ENCODE measurements around the gene CASP5. TPM values are rescaled to one million over a fixed set of nuclear protein-coding genes. Genes with fewer than 3 reads are reported as not detected.

Gene CASP5
- total and polyA plus RNA-seq, 7 donors = 0.05 TPM; not detected in 6

DNA sequence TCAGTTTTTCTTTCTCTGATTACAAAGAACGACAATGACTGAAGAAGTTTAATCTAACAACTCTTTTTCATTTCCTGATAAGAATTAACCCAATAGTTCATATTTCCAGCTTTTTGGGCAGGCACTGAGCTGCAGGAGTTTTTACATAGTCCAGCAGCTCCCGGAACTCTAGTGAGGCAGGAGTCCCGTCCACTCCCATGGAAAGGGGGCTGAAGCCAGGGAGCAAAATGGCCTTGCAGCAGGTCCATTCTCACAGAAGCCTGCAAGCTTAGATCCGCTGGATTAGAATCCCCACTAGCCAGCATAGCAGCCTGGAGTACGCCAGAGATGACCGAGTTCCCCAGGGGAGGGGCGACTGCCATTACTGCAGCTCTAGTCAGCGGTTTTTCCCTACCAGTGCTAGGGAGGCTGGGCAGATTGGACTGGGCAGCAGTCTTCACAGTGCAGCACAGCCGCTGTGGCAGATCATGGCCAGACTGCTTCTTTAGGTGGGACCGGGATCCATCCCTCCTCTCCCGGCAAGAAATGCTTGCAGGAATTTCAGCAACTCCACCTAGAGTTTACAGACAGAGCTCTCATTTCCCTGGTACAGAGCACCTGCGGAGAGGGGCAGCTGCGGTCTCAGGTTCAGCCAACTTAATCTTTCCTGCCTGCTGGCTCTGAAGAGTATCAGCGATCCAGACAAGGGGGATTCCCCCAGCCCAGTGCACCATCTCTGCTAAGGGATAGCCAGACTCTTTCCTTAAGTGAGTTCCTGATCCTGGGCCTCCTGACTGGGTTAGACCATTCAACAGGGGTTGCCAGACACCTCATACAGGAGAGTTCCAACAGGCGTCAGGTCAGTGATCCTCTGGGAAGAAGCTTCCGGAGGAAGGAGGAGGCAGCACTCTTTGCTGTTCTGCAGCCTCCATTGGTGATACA lies 53.9 kb downstream of the CASP5 start:
- peaks cover 10% of the 10 kb centered on the region for H3K9me3 ChIP-seq
- peaks cover 7% of the 10 kb centered on the region for H3K4me1 ChIP-seq
- WGBS, 3 donors = 27 to 38% (median 28%) methylated on average over 16 of the region's 16 CpGs
- intact Hi-C loops (cut with DNase I) = no loop called here
- peak overlapping the region; percentile 70 for H3K4me3 ChIP-seq
- peak; percentile 40 to 55 for DNase-seq
- peak; percentile 70 to 79 (median 78) for ATAC-seq
- no peaks in the 10 kb centered on the region for H3K36me3 ChIP-seq (ENCODE audit: insufficient read depth in 1 of 2, low read depth in 1 of 2)
- H3K27me3 ChIP-seq (ENCODE audit: insufficient read depth in 3 of 3, low read length in 2 of 3) = no peaks in the 10 kb centered on the region
- H3K27ac ChIP-seq = peak overlapping the region; percentile 62
- TF ChIP-seq, protein P1, sequence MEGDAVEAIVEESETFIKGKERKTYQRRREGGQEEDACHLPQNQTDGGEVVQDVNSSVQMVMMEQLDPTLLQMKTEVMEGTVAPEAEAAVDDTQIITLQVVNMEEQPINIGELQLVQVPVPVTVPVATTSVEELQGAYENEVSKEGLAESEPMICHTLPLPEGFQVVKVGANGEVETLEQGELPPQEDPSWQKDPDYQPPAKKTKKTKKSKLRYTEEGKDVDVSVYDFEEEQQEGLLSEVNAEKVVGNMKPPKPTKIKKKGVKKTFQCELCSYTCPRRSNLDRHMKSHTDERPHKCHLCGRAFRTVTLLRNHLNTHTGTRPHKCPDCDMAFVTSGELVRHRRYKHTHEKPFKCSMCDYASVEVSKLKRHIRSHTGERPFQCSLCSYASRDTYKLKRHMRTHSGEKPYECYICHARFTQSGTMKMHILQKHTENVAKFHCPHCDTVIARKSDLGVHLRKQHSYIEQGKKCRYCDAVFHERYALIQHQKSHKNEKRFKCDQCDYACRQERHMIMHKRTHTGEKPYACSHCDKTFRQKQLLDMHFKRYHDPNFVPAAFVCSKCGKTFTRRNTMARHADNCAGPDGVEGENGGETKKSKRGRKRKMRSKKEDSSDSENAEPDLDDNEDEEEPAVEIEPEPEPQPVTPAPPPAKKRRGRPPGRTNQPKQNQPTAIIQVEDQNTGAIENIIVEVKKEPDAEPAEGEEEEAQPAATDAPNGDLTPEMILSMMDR (IDR thresholded peaks at IDR 0.05) = no peak

DNA sequence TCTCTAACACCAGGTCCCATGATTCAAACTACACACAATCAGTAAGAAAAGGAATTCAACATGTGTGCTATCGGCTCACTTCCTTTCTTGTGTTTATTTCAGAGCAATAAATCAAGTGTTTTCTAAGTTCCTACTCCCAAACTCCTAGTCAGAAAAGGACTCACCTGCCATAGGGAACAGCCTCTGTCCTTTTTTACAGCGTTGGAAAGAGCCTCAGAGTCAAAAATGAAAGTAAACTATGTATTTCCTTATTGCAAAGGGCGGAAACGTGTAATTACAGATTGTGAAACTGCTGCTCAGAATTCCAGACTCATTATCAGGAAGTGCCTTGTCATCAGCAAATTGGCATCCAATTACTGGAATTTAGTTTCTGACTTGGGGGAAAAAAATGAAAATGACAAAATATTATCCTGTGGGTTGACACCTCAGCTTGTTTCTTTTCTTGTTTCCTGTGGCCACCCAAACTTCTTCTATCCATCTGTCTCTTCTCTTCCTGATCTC lies 54.6 kb downstream of the CASP5 start, which contains the start of gene CASP4:
CASP4 (minus strand) TSS at position 220 of the 501 bp plus-strand sequence; CDS start at position 171, 49 bp downstream.
- H3K27ac ChIP-seq = peak within 1 kb of the TSS; percentile 62
- H3K4me1 ChIP-seq = peaks cover 7% of the 10 kb centered on the region
- peak; percentile 58 to 83 (median 71) for ATAC-seq
- TF ChIP-seq, protein P1 (IDR thresholded peaks at IDR 0.05) = no peak
- intact Hi-C loops (cut with DNase I) = no loop called here
- peaks cover 6% of the 10 kb centered on the region for H3K9me3 ChIP-seq
- H3K4me3 ChIP-seq = peak within 1 kb of the TSS; percentile 70
- 1 to 3% (median 1%) methylated on average over 4 of the region's 4 CpGs for WGBS, 3 donors
- DNase-seq = no peak
- H3K36me3 ChIP-seq (ENCODE audit: insufficient read depth in 1 of 2, low read depth in 1 of 2) = no peaks in the 10 kb centered on the region
- no peaks in the 10 kb centered on the region for H3K27me3 ChIP-seq (ENCODE audit: insufficient read depth in 3 of 3, low read length in 2 of 3)

GRCh38 chr11:104967534-104968354 lies 55.2 kb downstream of the CASP5 start:
- intact Hi-C loops (cut with DNase I) = no loop called here

GRCh38 chr11:104965735-104966134 lies 57.2 kb downstream of the CASP5 start:
- ATAC-seq (no peak), DNase-seq (no peak)
- Histone ChIP-seq H3K4me1 (peaks cover 7% of the 10 kb centered on the region), H3K4me3 (no peak overlapping the region), H3K9me3 (no peaks in the 10 kb centered on the region), H3K36me3 (ENCODE audit: insufficient read depth in 1 of 2, low read depth in 1 of 2) (no peaks in the 10 kb centered on the region), H3K27ac (no peak overlapping the region), H3K27me3 (ENCODE audit: insufficient read depth in 3 of 3, low read length in 2 of 3) (no peaks in the 10 kb centered on the region)
- WGBS, 3 donors = 86 to 89% (median 87%) methylated on average over 5 of the region's 5 CpGs
- TF ChIP-seq, protein P1 (IDR thresholded peaks at IDR 0.05) = no peak
- intact Hi-C loops (cut with DNase I) = no loop called here

More at GRCh38 chr11:104967534-104968354, 55.2 kb downstream of the CASP5 start:
- TF ChIP-seq, protein P1 (IDR thresholded peaks at IDR 0.05) = no peak
- Histone ChIP-seq H3K27me3 (ENCODE audit: insufficient read depth in 3 of 3, low read length in 2 of 3) (no peaks in the 10 kb centered on the region), H3K4me3 (peak overlapping the region; percentile 70), H3K27ac (peak overlapping the region; percentile 62), H3K9me3 (peaks cover 5% of the 10 kb centered on the region), H3K36me3 (ENCODE audit: insufficient read depth in 1 of 2, low read depth in 1 of 2) (no peaks in the 10 kb centered on the region), H3K4me1 (peaks cover 7% of the 10 kb centered on the region)
- DNase-seq = no peak
- ATAC-seq = peak; percentile 42 to 60 (median 52)
- 5 to 7% (median 6%) methylated on average over 11 of the region's 11 CpGs for WGBS, 3 donors

All from psoas muscle (tissue), 8 donors.